Cardiac muscle cell (in vitro differentiated cells and primary cell): ENCODE results near the gene TMEM163. TPM values are rescaled to one million over a fixed set of nuclear protein-coding genes. Genes with fewer than 3 reads are reported as not detected.

Experiments
- DNase-seq, 2 donors: peaks; one replicate each; pipeline versions ENCODE4 v3.0.0 to v3.0.0-alpha.2; 2010 to 2017; ENCODE audit warnings: low read depth in 1 of 2, low spot score in 1 of 2
- H3K27ac ChIP-seq: fragments of 200-600 bp; sonication (generic); 2 replicates; pipeline ENCODE4 v1.5.1; 2016
- H3K27me3 ChIP-seq: fragments of 200-600 bp; sonication (generic); 2 replicates; pipeline ENCODE4 v1.6.0; 2016; ENCODE audit warnings: control low read depth
- H3K36me3 ChIP-seq: fragments of 200-600 bp; sonication (generic); 2 replicates; pipeline ENCODE4 v1.5.1; 2016; ENCODE audit warnings: control low read depth
- H3K4me1 ChIP-seq: fragments of 200-600 bp; sonication (generic); 2 replicates; pipeline ENCODE4 v1.8.1; 2017; ENCODE audit warnings: low read depth, mild to moderate bottlenecking, mixed run types
- H3K4me3 ChIP-seq: fragments of 200-600 bp; sonication (generic); 2 replicates; pipeline ENCODE4 v1.5.1; 2016; ENCODE audit warnings: mild to moderate bottlenecking
- H3K9me3 ChIP-seq: fragments of 200-600 bp; sonication (generic); 2 replicates; pipeline ENCODE4 v1.5.1; 2017; ENCODE audit warnings: low read depth, mild to moderate bottlenecking, control low read depth
- polyA plus RNA-seq: library from polyadenylated mRNA; unstranded; fragments of >200 nt; fragmentation: Nextera tagmentation; extraction: Ambion mirVana; gene quantifications from 2 replicates; pipeline ENCODE4 v1.2.1, GENCODE V29; 2016
- total RNA-seq: library from RNA; depleted of rRNA; stranded (reverse); fragments of >200 nt; gene quantifications from 2 replicates; pipeline ENCODE4 v1.2.3, GENCODE V29; 2016
- TF ChIP-seq, protein P1 (sequence below): IDR thresholded peaks from 2 replicates; pipeline ENCODE4 v1.5.1; 2012; ENCODE audit warnings: low read depth, mild to moderate bottlenecking, low read length

Gene TMEM163
- total and polyA plus RNA-seq, 2 experiments from 2014 or later, result 45.8 to 58.1 TPM

DNA sequence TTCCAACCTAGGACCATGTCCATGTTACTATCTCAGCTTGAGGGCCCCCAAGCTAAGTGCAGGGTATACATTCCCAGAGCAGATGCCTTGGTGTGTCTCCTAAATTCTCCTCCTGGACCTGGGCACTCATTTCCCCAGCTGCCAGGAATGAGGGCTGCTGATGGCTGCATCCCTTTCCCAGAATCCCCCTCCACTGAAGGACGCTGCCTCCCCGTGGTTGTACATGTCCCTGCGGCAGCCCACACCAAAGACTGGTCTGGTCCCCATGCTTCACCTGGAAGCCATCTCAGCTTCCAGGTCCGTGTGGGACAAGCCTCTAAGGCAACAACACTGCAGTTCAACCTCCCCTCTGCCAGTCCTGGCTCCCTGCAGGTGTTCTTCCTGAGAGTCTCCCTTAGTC, 14.6 kb downstream of the TMEM163 start:
- Histone ChIP-seq H3K4me1 (peaks cover 17% of the 10 kb centered on the region), H3K36me3 (no peaks in the 10 kb centered on the region), H3K27ac (no peak overlapping the region), H3K4me3 (no peak overlapping the region), H3K27me3 (no peaks in the 10 kb centered on the region), H3K9me3 (no peaks in the 10 kb centered on the region)
- TF ChIP-seq, protein P1, sequence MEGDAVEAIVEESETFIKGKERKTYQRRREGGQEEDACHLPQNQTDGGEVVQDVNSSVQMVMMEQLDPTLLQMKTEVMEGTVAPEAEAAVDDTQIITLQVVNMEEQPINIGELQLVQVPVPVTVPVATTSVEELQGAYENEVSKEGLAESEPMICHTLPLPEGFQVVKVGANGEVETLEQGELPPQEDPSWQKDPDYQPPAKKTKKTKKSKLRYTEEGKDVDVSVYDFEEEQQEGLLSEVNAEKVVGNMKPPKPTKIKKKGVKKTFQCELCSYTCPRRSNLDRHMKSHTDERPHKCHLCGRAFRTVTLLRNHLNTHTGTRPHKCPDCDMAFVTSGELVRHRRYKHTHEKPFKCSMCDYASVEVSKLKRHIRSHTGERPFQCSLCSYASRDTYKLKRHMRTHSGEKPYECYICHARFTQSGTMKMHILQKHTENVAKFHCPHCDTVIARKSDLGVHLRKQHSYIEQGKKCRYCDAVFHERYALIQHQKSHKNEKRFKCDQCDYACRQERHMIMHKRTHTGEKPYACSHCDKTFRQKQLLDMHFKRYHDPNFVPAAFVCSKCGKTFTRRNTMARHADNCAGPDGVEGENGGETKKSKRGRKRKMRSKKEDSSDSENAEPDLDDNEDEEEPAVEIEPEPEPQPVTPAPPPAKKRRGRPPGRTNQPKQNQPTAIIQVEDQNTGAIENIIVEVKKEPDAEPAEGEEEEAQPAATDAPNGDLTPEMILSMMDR, result no peak
- no peak for DNase-seq

- Histone ChIP-seq H3K27me3 (no peaks in the 10 kb centered on the region), H3K4me3 (no peak overlapping the region), H3K27ac (no peak overlapping the region), H3K4me1 (peaks cover 17% of the 10 kb centered on the region), H3K9me3 (no peaks in the 10 kb centered on the region), H3K36me3 (no peaks in the 10 kb centered on the region)
- TF ChIP-seq, protein P1, result no peak
- no peak for DNase-seq
Measured at GRCh38 chr2:134703426-134703825, 15.4 kb downstream of the TMEM163 start.

GRCh38 chr2:134700730-134701129, 18.1 kb downstream of the TMEM163 start:
- Histone ChIP-seq H3K4me3 (no peak overlapping the region), H3K36me3 (no peaks in the 10 kb centered on the region), H3K4me1 (peaks cover 21% of the 10 kb centered on the region), H3K27me3 (no peaks in the 10 kb centered on the region), H3K9me3 (no peaks in the 10 kb centered on the region), H3K27ac (no peak overlapping the region)
- TF ChIP-seq, protein P1, result no peak
- no peak for DNase-seq

GRCh38 chr2:134694411-134694810, 24.4 kb downstream of the TMEM163 start:
- H3K4me1 ChIP-seq, result peaks cover 27% of the 10 kb centered on the region
- TF ChIP-seq, protein P1, result no peak
- H3K27ac ChIP-seq, result no peak overlapping the region
- DNase-seq, result no peak
- H3K9me3 ChIP-seq, result no peaks in the 10 kb centered on the region
- no peaks in the 10 kb centered on the region for H3K27me3 ChIP-seq
- H3K4me3 ChIP-seq, result no peak overlapping the region
- H3K36me3 ChIP-seq, result no peaks in the 10 kb centered on the region

DNA sequence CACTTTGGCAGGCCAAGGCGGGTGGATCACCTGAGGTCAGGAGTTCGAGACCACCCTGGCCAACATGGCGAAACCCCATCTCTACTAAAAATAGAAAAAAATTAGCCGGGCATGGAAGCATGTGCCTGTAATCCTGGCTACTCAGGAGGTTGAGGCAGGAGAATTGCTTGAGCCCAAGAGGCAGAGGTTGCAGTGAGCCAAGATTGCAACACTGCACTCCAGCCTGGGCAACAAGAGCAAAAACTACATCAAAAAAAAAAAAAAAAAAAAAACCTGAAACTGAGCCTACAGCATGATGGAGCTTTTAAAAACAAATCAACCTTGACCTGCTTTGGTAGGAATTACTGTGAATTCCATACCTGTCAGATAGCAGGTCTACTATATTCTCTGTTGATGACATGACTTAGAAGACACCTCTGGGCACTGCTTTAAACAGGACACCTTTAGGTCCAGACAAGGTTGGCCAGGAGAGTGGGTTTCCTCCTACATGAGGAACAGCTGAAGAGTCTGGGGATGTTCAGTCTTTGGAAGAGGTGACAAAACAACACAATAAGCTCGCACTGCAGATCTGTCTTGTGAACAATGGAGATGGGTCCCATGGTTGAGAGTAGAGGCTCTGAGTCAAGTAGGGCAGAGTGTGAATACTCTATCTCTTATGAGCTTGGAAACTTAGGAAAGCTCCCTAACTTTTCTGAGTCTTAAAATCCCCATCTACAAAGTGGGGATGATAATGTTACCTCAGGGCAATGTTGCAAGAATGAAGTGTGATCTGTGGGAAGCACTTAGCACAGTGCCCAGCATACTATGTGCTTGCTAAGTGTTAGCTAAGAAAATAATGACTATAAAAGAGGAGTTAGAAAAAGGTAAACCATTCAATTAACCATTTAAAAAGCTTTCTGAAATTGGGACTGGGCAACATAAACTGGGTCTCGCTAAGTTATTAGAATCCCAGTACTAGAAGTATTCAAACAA, 25.2 kb downstream of the TMEM163 start:
- TF ChIP-seq, protein P1, result no peak

More for the DNA sequence above, 25.2 kb downstream of the TMEM163 start:
- Histone ChIP-seq H3K27me3 (no peaks in the 10 kb centered on the region), H3K9me3 (no peaks in the 10 kb centered on the region), H3K4me1 (peaks cover 27% of the 10 kb centered on the region), H3K4me3 (no peak overlapping the region), H3K27ac (no peak overlapping the region), H3K36me3 (no peaks in the 10 kb centered on the region)
- DNase-seq, result no peak
